Lower leg skin (tissue), 4 donors: Measurements from ENCODE around the gene KLF1. TPM values are rescaled to one million over a fixed set of nuclear protein-coding genes. Genes with fewer than 3 reads are reported as not detected.
"Not testable (repeated sequence)": the region's sequence is repeated elsewhere in the genome, so short reads cannot be mapped to it uniquely, and the experiment has no call there.

Experiments
- DNase-seq, 2 donors: peaks; one replicate each; pipeline ENCODE4 v3.0.0-alpha.2; 2019; ENCODE audit warnings: low spot score in 2 of 2
- H3K4me3 ChIP-seq: fragments of 200-600 bp; sonication (generic); 2 replicates; pipeline ENCODE4 v1.5.1; 2017; ENCODE audit warnings: mild to moderate bottlenecking, low read depth; ENCODE audit not compliant: poor library complexity, severe bottlenecking
- CTCF ChIP-seq, 3 donors: fragments of 450-650 bp; IDR thresholded peaks; one replicate each; pipeline ENCODE4 v1.5.1; 2016; ENCODE audit warnings: antibody characterized with exemption in 3 of 3, mild to moderate bottlenecking in 3 of 3, moderate library complexity in 2 of 3
- POLR2A ChIP-seq, 2 donors: fragments of 450-650 bp; IDR thresholded peaks; one replicate each; pipeline ENCODE4 v1.6.1; 2016 to 2017; ENCODE audit warnings: antibody characterized with exemption in 2 of 2, mild to moderate bottlenecking in 1 of 2, moderate library complexity in 1 of 2
- WGBS, 2 donors: methylation state at CpG; one replicate each; pipeline ENCODE4 v1.1.5; 2018; 5-methylcytosine and 5-hydroxymethylcytosine counted together
- intact Hi-C: fragments of 100-400 bp; cut with DNase I; formaldehyde crosslinking; loops from one replicate; pipeline ENCODE4 v1.15.0; 2023; ENCODE audit warnings: low total_unique reads
- total RNA-seq, 4 donors: library from RNA; depleted of rRNA; stranded (reverse); fragments of >200 nt; gene quantifications; one replicate each; pipeline ENCODE4 v1.1.0, GENCODE V29; 2016

KLF1 gene
- total RNA-seq, 4 donors from 2014 or later = 0.13 TPM; not detected in 3

- H3K4me3 ChIP-seq = no peak overlapping the region
- DNase-seq = no peak
- no peak for TF ChIP-seq POLR2A (IDR thresholded peaks at IDR 0.05)
- TF ChIP-seq CTCF (IDR thresholded peaks at IDR 0.05) = no peak
- intact Hi-C loops = no loop called here
- 90 to 92% methylated on average over 14 of the region's 14 CpGs for WGBS, 2 donors
Measured at GRCh38 chr19:12918253-12918652, 31.3 kb upstream of the KLF1 start.

GRCh38 chr19:12915860-12916259, 28.9 kb upstream of the KLF1 start:
- H3K4me3 ChIP-seq, intact Hi-C loops, DNase-seq: not testable (repeated sequence)
- 88 to 93% methylated on average over 4 of the region's 4 CpGs for WGBS, 2 donors

GRCh38 chr19:12913851-12914690, 27.1 kb upstream of the KLF1 start:
- no peak overlapping the region for H3K4me3 ChIP-seq
- intact Hi-C loops = no loop called here
- no peak for TF ChIP-seq POLR2A (IDR thresholded peaks at IDR 0.05)
- no peak for TF ChIP-seq CTCF (IDR thresholded peaks at IDR 0.05)
- WGBS, 2 donors = 38 to 41% methylated on average over 12 of the region's 12 CpGs
- peak in 1 of 2 donors; percentile 47 for DNase-seq

- DNase-seq = peak; percentile 48 to 94
- WGBS, 2 donors = 7 to 19% methylated on average over 22 of the region's 22 CpGs
- intact Hi-C loops = no loop called here
- no peak overlapping the region for H3K4me3 ChIP-seq
- TF ChIP-seq POLR2A (IDR thresholded peaks at IDR 0.05) (no peak), CTCF (IDR thresholded peaks at IDR 0.05) (no peak)
Measured at GRCh38 chr19:12913011-12913561, 26.1 kb upstream of the KLF1 start.

GRCh38 chr19:12912571-12912970, 25.6 kb upstream of the KLF1 start:
- TF ChIP-seq CTCF (IDR thresholded peaks at IDR 0.05) (no peak), POLR2A (IDR thresholded peaks at IDR 0.05) (no peak)
- H3K4me3 ChIP-seq = no peak overlapping the region
- DNase-seq = no peak
- intact Hi-C loops = no loop called here
- WGBS, 2 donors = 23 to 41% methylated on average over 4 of the region's 4 CpGs

- intact Hi-C loops = no loop called here
- no peak overlapping the region for H3K4me3 ChIP-seq
- TF ChIP-seq POLR2A (IDR thresholded peaks at IDR 0.05) = no peak
- no peak for TF ChIP-seq CTCF (IDR thresholded peaks at IDR 0.05)
- DNase-seq = no peak
- WGBS, 2 donors = 85 to 88% methylated on average over 9 of the region's 9 CpGs
Measured at GRCh38 chr19:12907166-12907565, 20.2 kb upstream of the KLF1 start.
